GM12878 (cell line): Measurements from ENCODE around the gene EFCAB3. TPM values are rescaled to one million over a fixed set of nuclear protein-coding genes. Genes with fewer than 3 reads are reported as not detected.
"Not testable (repeated sequence)": the region's sequence is repeated elsewhere in the genome, so short reads cannot be mapped to it uniquely, and the experiment has no call there.

Source experiments
- ATAC-seq: fragments of 200-7000 bp; cut with Tn5 transposase; 3 replicates; pipeline ENCODE4 v1.9.1; 2020; ENCODE audit warnings: mild to moderate bottlenecking, moderate library complexity
- BruUV-seq: library from RNA; stranded (reverse); fragments of 400-500 nt; replicated peaks from 2 replicates; lab custom pipeline; 2021; lab: Mats Ljungman, UMichigan
- CTCF ChIA-PET: fragments of 300-600 bp; sonication (Branson Sonifier 250); formaldehyde crosslinking; extraction: SDS; loops from one replicate; lab custom pipeline; 2021; ENCODE audit warnings: inconsistent platforms; lab: Yijun Ruan, JAX
- POLR2A ChIA-PET: fragments of 350-600 bp; formaldehyde crosslinking; extraction: SDS; loops from one replicate; lab custom pipeline; 2021; ENCODE audit warnings: inconsistent platforms; lab: Charles Lee
- RAD21 ChIA-PET: fragments of 300-600 bp; sonication (Branson Sonifier 250); formaldehyde crosslinking; loops from one replicate; lab custom pipeline; 2023; ENCODE audit warnings: antibody characterized with exemption; ENCODE audit not compliant: unreplicated experiment; lab: Charles Lee
- SMC1A ChIA-PET: fragments of 300-600 bp; sonication (Branson Sonifier 250); formaldehyde crosslinking; loops from one replicate; lab custom pipeline; 2023; ENCODE audit not compliant: unreplicated experiment, uncharacterized antibody; lab: Charles Lee
- DNase-seq: peaks from one replicate; pipeline ENCODE4 v3.0.0-alpha.2; 2011; ENCODE audit warnings: low read depth, low spot score
- FAIRE-seq: peaks from 3 replicates; lab custom pipeline; 2011; peaks lifted over from hg19 to GRCh38; lab: Jason Lieb, UNC
- H2AFZ ChIP-seq: 2 replicates; pipeline ENCODE4 v1.6.0; 2011; ENCODE audit warnings: low read depth, low read length, control low read depth; ENCODE audit not compliant: control insufficient read depth
- H3K27ac ChIP-seq: 2 replicates; pipeline ENCODE4 v1.5.1; 2011; ENCODE audit warnings: control low read depth; ENCODE audit not compliant: control insufficient read depth, insufficient read depth
- H3K27me3 ChIP-seq, 2 experiments: replicated peaks in 1 of 2; 2 replicates each; pipeline versions ENCODE4 v1.6.0 to v1.6.1; 2011; ENCODE audit warnings: low read length in 1 of 2; ENCODE audit not compliant: control insufficient read depth in 2 of 2, insufficient read depth in 2 of 2
- H3K36me3 ChIP-seq, 2 experiments: 2 replicates each; pipeline ENCODE4 v1.5.1; 2011; ENCODE audit warnings: low read length in 1 of 2; ENCODE audit not compliant: control insufficient read depth in 2 of 2, insufficient read depth in 2 of 2
- H3K4me1 ChIP-seq: 2 replicates; pipeline ENCODE4 v1.6.1; 2011; ENCODE audit warnings: mild to moderate bottlenecking, low read length, moderate library complexity, mixed read lengths; ENCODE audit not compliant: control insufficient read depth, insufficient read depth
- H3K4me2 ChIP-seq: 2 replicates; pipeline ENCODE4 v1.6.0; 2011; ENCODE audit warnings: control low read depth; ENCODE audit not compliant: control insufficient read depth, insufficient read depth
- H3K4me3 ChIP-seq: fragments of 200-600 bp; sonication (generic); 2 replicates; pipeline ENCODE4 v1.5.1; 2016
- H3K79me2 ChIP-seq: 2 replicates; pipeline ENCODE4 v1.6.0; 2011; ENCODE audit warnings: low read length; ENCODE audit not compliant: control insufficient read depth, insufficient read depth
- H3K9ac ChIP-seq: 2 replicates; pipeline ENCODE4 v1.8.0; 2011; ENCODE audit warnings: low read length, control low read depth, mixed read lengths; ENCODE audit not compliant: control insufficient read depth, insufficient read depth
- H3K9me3 ChIP-seq: replicated peaks from 3 replicates; pipeline ENCODE4 v1.5.1; 2011; ENCODE audit warnings: mild to moderate bottlenecking, low read length; ENCODE audit not compliant: control insufficient read depth, insufficient read depth
- H4K20me1 ChIP-seq: 2 replicates; pipeline ENCODE4 v1.6.0; 2011; ENCODE audit not compliant: control insufficient read depth, insufficient read depth
- WGBS: methylation state at CpG from one replicate; pipeline ENCODE4 v1.1.6; 2016; ENCODE audit warnings: low lambda C conversion rate; ENCODE audit not compliant: insufficient replicate concordance, insufficient coverage; ENCODE audit errors: missing lambda C conversion rate; 5-methylcytosine and 5-hydroxymethylcytosine counted together
- in situ Hi-C: fragments of 300-500 bp; cut with MboI; formaldehyde crosslinking; loops from 9 replicates; pipeline ENCODE4 v1.14.3; 2018; ENCODE audit warnings: mixed read lengths
- intact Hi-C: fragments of 100-400 bp; cut with micrococcal nuclease; formaldehyde crosslinking; loops from one replicate; pipeline ENCODE4 v1.14.2; 2022; ENCODE audit not compliant: unreplicated experiment
- polyA plus RNA-seq, 11 experiments: library from polyadenylated mRNA; depleted of rRNA in 4 of 11; unstranded in 6 of 11; stranded (reverse) in 5 of 11; fragments of >200 nt; fragmentation: Nextera tagmentation in 4 of 11; fragmentation: Illumina TruSeq in 1 of 11; extraction: Ambion mirVana in 4 of 11; extraction: Trizol in 1 of 11; gene quantifications; 1 replicate in 1 of 11; 2 replicates in 10 of 11; pipeline versions ENCODE4 v1.2.1 to v1.2.3, GENCODE V29; 2011 to 2016; ENCODE audit warnings: inconsistent platforms in 2 of 11, missing spikeins in 2 of 11, low read depth in 1 of 11
- total RNA-seq, 4 experiments: library from RNA; depleted of rRNA in 3 of 4; stranded (reverse); fragments of >200 nt in 3 of 4; fragmentation: Illumina TruSeq in 1 of 4; extraction: Trizol in 1 of 4; gene quantifications; 2 replicates each; pipeline versions ENCODE4 v1.2.1 to v1.2.3, GENCODE V29; 2013 to 2021

EFCAB3 gene
- total and polyA plus RNA-seq, 10 of the 15 experiments (the other 5 are each of a cell fraction or from before 2014, with no cell fraction given), result not detected

DNA sequence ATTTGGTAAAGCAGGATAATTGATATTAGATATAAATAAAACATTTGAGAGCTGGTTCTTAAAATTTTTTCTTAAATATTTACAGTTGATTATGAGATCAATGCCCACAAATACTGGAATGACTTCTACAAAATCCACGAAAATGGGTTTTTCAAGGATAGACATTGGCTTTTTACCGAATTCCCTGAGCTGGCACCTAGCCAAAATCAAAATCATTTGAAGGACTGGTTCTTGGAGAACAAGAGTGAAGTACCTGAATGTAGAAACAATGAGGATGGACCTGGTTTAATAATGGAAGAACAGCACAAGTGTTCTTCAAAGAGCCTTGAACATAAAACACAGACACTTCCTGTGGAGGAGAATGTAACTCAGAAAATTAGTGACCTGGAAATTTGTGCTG lies 45.9 kb downstream of the EFCAB3 start:
- H3K9ac ChIP-seq, H3K4me1 ChIP-seq, DNase-seq, H4K20me1 ChIP-seq, RAD21 ChIA-PET, H3K27ac ChIP-seq, CTCF ChIA-PET, SMC1A ChIA-PET, H3K36me3 ChIP-seq, POLR2A ChIA-PET, H2AFZ ChIP-seq, in situ Hi-C loops, intact Hi-C loops, ATAC-seq, H3K4me2 ChIP-seq, H3K4me3 ChIP-seq, H3K27me3 ChIP-seq, FAIRE-seq, BruUV-seq, H3K9me3 ChIP-seq: not testable (repeated sequence)
- peaks cover 18% of the 10 kb centered on the region for H3K79me2 ChIP-seq
- WGBS, result 88% methylated on average over 1 of the region's 2 CpGs

DNA sequence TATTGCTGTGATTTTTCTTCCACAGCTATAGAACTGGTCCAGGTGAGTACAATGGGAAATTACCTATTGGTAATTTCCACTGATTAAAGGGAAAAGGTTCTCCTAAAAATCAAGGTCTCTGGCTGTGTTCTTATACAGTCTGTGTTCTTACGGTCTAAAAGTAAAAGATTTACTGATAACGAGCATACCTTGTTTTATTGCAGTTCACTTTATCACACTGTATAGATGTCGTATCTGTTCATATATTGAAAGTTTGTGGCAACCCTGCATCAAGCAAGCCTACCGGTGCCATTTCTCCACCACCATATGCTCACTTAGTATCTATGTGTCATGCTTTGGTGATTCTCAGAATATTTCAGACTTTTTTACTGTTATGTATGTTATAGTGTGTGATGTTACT lies 54.9 kb downstream of the EFCAB3 start:
- CTCF ChIA-PET, SMC1A ChIA-PET, ATAC-seq: not testable (repeated sequence)

DNA sequence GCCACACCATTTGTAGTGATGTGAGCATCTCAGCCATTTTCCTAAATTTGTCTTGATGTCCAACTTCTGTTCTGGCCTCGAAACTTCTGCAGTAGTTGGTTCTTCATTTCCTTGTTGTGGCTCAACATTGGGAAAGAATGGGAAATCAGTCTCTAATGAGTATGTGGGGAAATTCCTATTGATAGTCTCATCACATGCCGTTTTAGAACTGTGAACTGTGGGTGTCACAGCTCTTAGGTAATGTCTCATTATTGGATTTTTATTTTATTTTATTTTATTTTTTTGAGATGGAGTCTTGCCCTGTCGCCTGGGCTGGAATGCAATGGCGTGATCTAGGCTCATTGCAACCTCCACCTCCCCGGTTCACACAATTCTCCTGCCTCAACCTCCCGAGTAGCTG lies 60.8 kb downstream of the EFCAB3 start:
- H3K9me3 ChIP-seq, H3K79me2 ChIP-seq, CTCF ChIA-PET, SMC1A ChIA-PET, H3K4me2 ChIP-seq, POLR2A ChIA-PET, H3K27me3 ChIP-seq, ATAC-seq, H4K20me1 ChIP-seq, H2AFZ ChIP-seq, RAD21 ChIA-PET, H3K4me3 ChIP-seq, H3K27ac ChIP-seq, in situ Hi-C loops, H3K4me1 ChIP-seq, DNase-seq, BruUV-seq, H3K36me3 ChIP-seq, intact Hi-C loops, FAIRE-seq, H3K9ac ChIP-seq: not testable (repeated sequence)
- whole genome bisulfite sequencing, result over 99% methylated on average over 6 of the region's 6 CpGs

More for the DNA sequence above, 54.9 kb downstream of the EFCAB3 start:
- H3K27me3 ChIP-seq, H3K9ac ChIP-seq, H3K36me3 ChIP-seq, H3K9me3 ChIP-seq, H3K4me2 ChIP-seq, H3K27ac ChIP-seq, H3K4me1 ChIP-seq, DNase-seq, H4K20me1 ChIP-seq, POLR2A ChIA-PET, H2AFZ ChIP-seq, RAD21 ChIA-PET, FAIRE-seq, in situ Hi-C loops, intact Hi-C loops, H3K79me2 ChIP-seq, BruUV-seq, H3K4me3 ChIP-seq: not testable (repeated sequence)
- WGBS, result 98% methylated on average over 4 of the region's 4 CpGs
